Measurements from ENCODE around the gene RHEX. TPM values are rescaled to one million over a fixed set of nuclear protein-coding genes. Genes with fewer than 3 reads are reported as not detected.

Gene RHEX
- total RNA-seq, 1 donor from 2014 or later, result 17.3 TPM

DNA sequence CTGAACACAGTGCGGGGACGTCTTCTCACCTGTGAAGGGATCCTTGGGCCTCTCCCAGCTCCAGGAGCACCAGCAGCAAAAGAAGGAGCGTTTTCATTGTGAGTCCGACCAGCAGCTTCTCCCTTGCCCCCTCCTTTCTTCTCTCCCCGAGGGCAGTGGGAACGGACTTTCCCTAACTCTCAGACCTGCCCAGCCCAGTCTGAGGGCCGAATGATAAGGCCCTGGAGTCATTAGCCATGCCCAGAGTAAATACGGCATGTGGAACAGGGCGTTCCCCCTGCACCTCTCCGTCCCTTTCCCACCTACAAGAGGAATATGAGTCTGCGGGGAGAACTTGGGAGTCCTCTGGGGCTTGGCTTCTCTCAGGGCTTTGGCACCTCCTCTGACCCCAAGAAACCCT lies 29.3 kb upstream of the RHEX start, which contains the start of gene CTSE:
Gene CTSE, minus strand, starts transcription at position 201 of the 400 bp plus-strand sequence. Its CDS starts 104 bp downstream, at position 97.
- TF ChIP-seq, protein P1, sequence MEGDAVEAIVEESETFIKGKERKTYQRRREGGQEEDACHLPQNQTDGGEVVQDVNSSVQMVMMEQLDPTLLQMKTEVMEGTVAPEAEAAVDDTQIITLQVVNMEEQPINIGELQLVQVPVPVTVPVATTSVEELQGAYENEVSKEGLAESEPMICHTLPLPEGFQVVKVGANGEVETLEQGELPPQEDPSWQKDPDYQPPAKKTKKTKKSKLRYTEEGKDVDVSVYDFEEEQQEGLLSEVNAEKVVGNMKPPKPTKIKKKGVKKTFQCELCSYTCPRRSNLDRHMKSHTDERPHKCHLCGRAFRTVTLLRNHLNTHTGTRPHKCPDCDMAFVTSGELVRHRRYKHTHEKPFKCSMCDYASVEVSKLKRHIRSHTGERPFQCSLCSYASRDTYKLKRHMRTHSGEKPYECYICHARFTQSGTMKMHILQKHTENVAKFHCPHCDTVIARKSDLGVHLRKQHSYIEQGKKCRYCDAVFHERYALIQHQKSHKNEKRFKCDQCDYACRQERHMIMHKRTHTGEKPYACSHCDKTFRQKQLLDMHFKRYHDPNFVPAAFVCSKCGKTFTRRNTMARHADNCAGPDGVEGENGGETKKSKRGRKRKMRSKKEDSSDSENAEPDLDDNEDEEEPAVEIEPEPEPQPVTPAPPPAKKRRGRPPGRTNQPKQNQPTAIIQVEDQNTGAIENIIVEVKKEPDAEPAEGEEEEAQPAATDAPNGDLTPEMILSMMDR (IDR thresholded peaks at IDR 0.05), result no peak
- DNase-seq, result peak; percentile 73
- peak within 1 kb of the TSS; percentile 14 for H3K27ac ChIP-seq
- peak; percentile 93 for ATAC-seq
- peak within 1 kb of the TSS; percentile 29 for H3K4me3 ChIP-seq
- H3K9me3 ChIP-seq, result no peaks in the 10 kb centered on the region
- H3K4me1 ChIP-seq, result no peaks in the 10 kb centered on the region
- no peaks in the 10 kb centered on the region for H3K27me3 ChIP-seq
- intact Hi-C loops (cut with DNase I), result no loop called here
- no peaks in the 10 kb centered on the region for H3K36me3 ChIP-seq

DNA sequence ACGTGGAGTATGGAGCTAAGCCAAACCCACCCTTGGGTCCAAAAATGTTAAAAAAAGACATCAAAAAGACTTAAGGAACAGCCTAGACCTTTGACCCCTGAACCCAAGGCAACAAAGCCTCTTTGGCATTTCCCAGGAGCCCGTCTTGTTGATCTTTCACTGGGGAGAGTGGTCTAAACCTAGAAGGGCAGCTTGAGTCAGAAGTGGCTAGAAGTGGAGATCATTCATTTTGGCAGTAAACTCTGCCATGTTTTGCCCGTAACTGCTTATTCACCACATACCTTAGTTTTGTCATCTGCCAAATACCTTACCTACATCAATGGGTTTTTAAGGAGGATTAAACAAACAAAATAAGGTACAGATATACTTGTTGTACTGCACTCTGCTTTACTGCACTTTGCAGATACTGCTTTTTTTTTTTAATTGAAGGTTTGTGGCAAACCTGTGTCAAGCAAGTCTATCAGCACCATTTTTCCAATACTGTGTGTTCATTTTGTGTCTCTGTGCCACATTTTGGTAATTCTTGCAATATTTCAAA lies 27.6 kb upstream of the RHEX start:
- no peaks in the 10 kb centered on the region for H3K27me3 ChIP-seq
- peak; percentile 33 for ATAC-seq
- no peak for DNase-seq
- intact Hi-C loops (cut with DNase I), result no loop called here
- peak overlapping the region; percentile 14 for H3K27ac ChIP-seq
- H3K4me3 ChIP-seq, result no peak overlapping the region
- TF ChIP-seq, protein P1 (IDR thresholded peaks at IDR 0.05), result no peak
- no peaks in the 10 kb centered on the region for H3K9me3 ChIP-seq
- H3K36me3 ChIP-seq, result no peaks in the 10 kb centered on the region
- H3K4me1 ChIP-seq, result peaks cover 12% of the 10 kb centered on the region

DNA sequence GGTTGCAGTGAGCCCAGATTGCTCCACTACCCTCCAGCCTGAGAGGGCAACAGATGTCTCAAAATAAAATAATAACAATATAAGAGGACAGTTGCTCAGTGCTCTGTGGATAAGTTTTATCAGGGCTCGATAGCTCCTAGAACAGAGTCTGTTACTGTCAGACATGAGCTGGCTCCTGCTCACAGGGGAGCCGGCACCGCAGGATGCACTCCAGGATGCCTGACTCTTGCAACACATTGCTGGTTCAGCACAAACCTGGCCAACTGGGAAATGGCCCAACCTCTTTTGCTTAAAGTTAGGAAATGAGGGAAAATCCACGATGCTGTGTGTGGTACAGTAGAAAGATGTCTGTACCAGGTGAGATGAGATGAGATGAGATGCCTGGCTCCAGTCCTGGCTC lies 23.5 kb upstream of the RHEX start:
- DNase-seq (peak; percentile 75), ATAC-seq (peak; percentile 75)
- H3K27me3 ChIP-seq, result no peaks in the 10 kb centered on the region
- no peak overlapping the region for H3K27ac ChIP-seq
- no peaks in the 10 kb centered on the region for H3K36me3 ChIP-seq
- TF ChIP-seq, protein P1 (IDR thresholded peaks at IDR 0.05), result no peak
- intact Hi-C loops (cut with DNase I), result no loop called here
- no peaks in the 10 kb centered on the region for H3K9me3 ChIP-seq
- no peak overlapping the region for H3K4me3 ChIP-seq
- peaks cover 16% of the 10 kb centered on the region for H3K4me1 ChIP-seq

DNA sequence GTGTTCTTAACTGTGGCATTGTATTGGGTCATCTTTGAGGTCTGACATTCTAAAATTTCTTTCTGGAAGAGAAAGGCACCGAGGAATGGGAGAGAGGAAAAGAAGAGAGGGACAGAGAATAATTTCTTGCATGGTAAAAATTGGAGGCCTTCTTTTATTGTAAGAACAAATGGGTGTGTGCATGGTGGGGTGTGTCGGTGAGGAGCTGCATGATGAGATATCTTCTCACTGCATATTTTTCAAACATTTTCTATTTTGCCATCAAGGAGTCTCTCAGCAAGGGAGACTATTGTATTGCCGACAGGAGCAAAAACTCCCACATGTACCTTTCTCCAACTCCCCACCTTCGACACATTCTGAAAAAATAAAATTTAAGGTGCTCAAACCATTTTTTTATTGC lies 22.8 kb upstream of the RHEX start:
- no peak for DNase-seq
- ATAC-seq, result no peak
- H3K36me3 ChIP-seq, result no peaks in the 10 kb centered on the region
- H3K27me3 ChIP-seq, result no peaks in the 10 kb centered on the region
- H3K27ac ChIP-seq, result no peak overlapping the region
- H3K9me3 ChIP-seq, result no peaks in the 10 kb centered on the region
- no peak overlapping the region for H3K4me3 ChIP-seq
- TF ChIP-seq, protein P1 (IDR thresholded peaks at IDR 0.05), result no peak
- intact Hi-C loops (cut with DNase I), result no loop called here
- peaks cover 16% of the 10 kb centered on the region for H3K4me1 ChIP-seq

DNA sequence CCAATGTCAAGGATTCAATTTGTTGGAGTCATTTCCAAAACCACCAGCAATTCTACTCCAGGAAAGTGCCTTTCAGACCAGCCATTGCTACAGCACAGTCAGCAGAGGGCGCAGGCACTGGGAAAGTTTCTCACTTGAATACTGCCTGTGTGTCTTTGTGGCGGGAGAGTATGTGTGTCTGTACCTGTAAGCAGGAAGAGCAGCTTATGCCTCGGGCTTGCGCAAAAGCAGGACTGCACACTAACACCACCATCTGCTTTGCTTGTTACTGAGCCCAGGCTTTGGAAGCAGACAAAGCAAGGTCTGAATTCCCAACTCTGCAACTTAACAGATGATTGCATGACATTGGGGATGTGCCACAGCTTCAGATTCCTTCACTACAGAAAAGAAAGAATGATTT lies 22.3 kb upstream of the RHEX start:
- Histone ChIP-seq H3K27ac (no peak overlapping the region), H3K36me3 (no peaks in the 10 kb centered on the region), H3K27me3 (no peaks in the 10 kb centered on the region), H3K4me1 (peaks cover 16% of the 10 kb centered on the region), H3K9me3 (no peaks in the 10 kb centered on the region), H3K4me3 (no peak overlapping the region)
- TF ChIP-seq, protein P1 (IDR thresholded peaks at IDR 0.05), result peak; percentile 73
- intact Hi-C loops (cut with DNase I), result no loop called here
- DNase-seq (peak; percentile 80), ATAC-seq (peak; percentile 96)

All from upper lobe of right lung (tissue), 1 donor.